Stimulated activated CD8-positive, alpha-beta memory T cell treated with anti-CD3 and anti-CD28 coated beads, Interleukin-15, amount 100 ng/mL, for 48 hours (primary cell): Measurements from ENCODE around the gene RGS6.

ENCODE experiments used
- DNase-seq, 2 donors: peaks; one replicate each; pipeline ENCODE4 v3.0.0-alpha.2; 2020; ENCODE audit warnings: low read depth in 2 of 2

Gene RGS6

GRCh38 chr14:72607386-72608130 is 675.3 kb downstream of the RGS6 start:
- no peak for DNase-seq

GRCh38 chr14:72608391-72609204 is 676.4 kb downstream of the RGS6 start:
- DNase-seq, result no peak

GRCh38 chr14:72609205-72609916 is 677.1 kb downstream of the RGS6 start:
- no peak for DNase-seq

- DNase-seq, result no peak
These were observed 678.0 kb downstream of the RGS6 start for GRCh38 chr14:72610096-72610830.

GRCh38 chr14:72610831-72611200 is 678.6 kb downstream of the RGS6 start:
- DNase-seq, result no peak

- DNase-seq, result no peak
These were observed 679.3 kb downstream of the RGS6 start for GRCh38 chr14:72611506-72611905.

- DNase-seq, result no peak
These were observed 679.8 kb downstream of the RGS6 start for GRCh38 chr14:72612041-72612440.

GRCh38 chr14:72613231-72613974 is 681.2 kb downstream of the RGS6 start:
- no peak for DNase-seq

GRCh38 chr14:72613975-72614319 is 681.7 kb downstream of the RGS6 start:
- no peak for DNase-seq

- no peak for DNase-seq
These were observed 682.1 kb downstream of the RGS6 start for GRCh38 chr14:72614365-72614764.

- no peak for DNase-seq
These were observed 682.7 kb downstream of the RGS6 start for GRCh38 chr14:72614891-72615415.

GRCh38 chr14:72615451-72616121 is 683.4 kb downstream of the RGS6 start:
- no peak for DNase-seq
